ENCODE data around the gene MBLAC2. TPM values are rescaled to one million over a fixed set of nuclear protein-coding genes. Genes with fewer than 3 reads are reported as not detected.

MBLAC2 gene
- total and polyA plus RNA-seq, 2 donors (not counting 1 experiment from before 2014, with no cell fraction given) = 3.8 to 13.3 TPM

DNA sequence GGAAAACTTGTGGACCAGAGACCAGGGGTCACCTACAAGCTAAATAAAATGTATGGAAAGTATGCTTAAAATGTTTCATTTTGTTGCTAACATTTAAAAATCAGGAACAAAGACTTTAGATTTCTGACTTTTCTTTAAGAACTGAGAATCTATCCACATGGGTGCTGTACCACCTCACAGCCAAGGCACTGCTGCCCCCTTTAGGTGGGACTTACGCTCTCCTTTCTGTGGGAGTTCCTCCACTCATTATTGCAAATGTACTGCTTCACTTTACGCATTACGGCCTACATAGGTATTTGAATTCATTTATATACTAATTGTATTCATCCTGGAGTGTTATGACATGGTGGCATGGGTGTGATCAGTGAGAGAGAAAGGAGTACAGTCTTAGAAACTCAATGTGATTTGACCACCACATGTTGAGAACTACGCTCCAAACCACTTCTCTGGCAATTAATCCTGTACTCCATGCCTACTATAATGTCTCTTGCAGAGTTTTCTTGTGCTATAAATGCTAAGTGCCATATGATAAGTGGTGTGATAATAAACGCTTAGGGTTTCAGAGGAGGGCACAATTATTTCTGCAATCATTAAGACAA lies 40.4 kb downstream of the MBLAC2 start:
- Histone ChIP-seq H3K27ac (ENCODE audit: low read length in 2 of 2) (no peak overlapping the region), H3K9ac (ENCODE audit: low read length) (no peak overlapping the region), H3K4me2 (replicated peaks; ENCODE audit: low read depth, low read length, poor library complexity, severe bottlenecking) (no peak overlapping the region), H3K4me3 (ENCODE audit: control extremely low read depth in 1 of 5, extremely low read depth in 1 of 5, insufficient read depth in 1 of 5, low read depth in 2 of 5, low read length in 4 of 5) (no peak overlapping the region), H3K79me2 (ENCODE audit: control insufficient read depth, insufficient read depth, low read length) (no peaks in the 10 kb centered on the region), H4K20me1 (ENCODE audit: control insufficient read depth, insufficient read depth, low read length, poor library complexity, severe bottlenecking) (no peaks in the 10 kb centered on the region), H2AFZ (ENCODE audit: insufficient read depth, low read depth, low read length, poor library complexity, severe bottlenecking) (no peak overlapping the region), H3K4me1 (ENCODE audit: control insufficient read depth in 2 of 2, insufficient read depth in 2 of 2, low read length in 2 of 2) (no peaks in the 10 kb centered on the region), H3K36me3 (replicated peaks in 1 of 2; ENCODE audit: control extremely low read depth in 1 of 2, control insufficient read depth in 1 of 2, extremely low read depth in 1 of 2, insufficient read depth in 2 of 2, low read length in 1 of 2) (no peaks in the 10 kb centered on the region), H3K9me3 (ENCODE audit: control extremely low read depth in 1 of 3, control insufficient read depth in 2 of 3, insufficient read depth in 1 of 3, low read length in 2 of 3) (no peaks in the 10 kb centered on the region), H3K27me3 (replicated peaks in 1 of 4; ENCODE audit: control extremely low read depth in 1 of 4, control insufficient read depth in 3 of 4, insufficient read depth in 4 of 4, low read length in 3 of 4) (no peaks in the 10 kb centered on the region)
- Mint-ChIP-seq H3K4me1 (no peaks in the 10 kb centered on the region), H3K27me3 (peaks cover 4% of the 10 kb centered on the region), H3K27ac (no peak overlapping the region), H3K4me3 (no peak overlapping the region), H3K9me3 (ENCODE audit: insufficient read depth) (no peaks in the 10 kb centered on the region)
- WGBS (ENCODE audit: insufficient coverage) = no CpG with 5 or more reads among the region's 5 CpGs
- ChIA-PET POLR2A (no interaction called here), CTCF (interaction anchor here (0.7 to 1.0 kb wide), 2 partner anchors 10 to 1707 kb away, joined by 3 read pairs; no protein-coding TSS in a partner anchor)
- intact Hi-C loops (cut with micrococcal nuclease) = no loop called here
- DNase-seq (peak; percentile 34), ATAC-seq (ENCODE audit: low read depth) (peak; percentile 36)
- TF ChIP-seq, protein P1, sequence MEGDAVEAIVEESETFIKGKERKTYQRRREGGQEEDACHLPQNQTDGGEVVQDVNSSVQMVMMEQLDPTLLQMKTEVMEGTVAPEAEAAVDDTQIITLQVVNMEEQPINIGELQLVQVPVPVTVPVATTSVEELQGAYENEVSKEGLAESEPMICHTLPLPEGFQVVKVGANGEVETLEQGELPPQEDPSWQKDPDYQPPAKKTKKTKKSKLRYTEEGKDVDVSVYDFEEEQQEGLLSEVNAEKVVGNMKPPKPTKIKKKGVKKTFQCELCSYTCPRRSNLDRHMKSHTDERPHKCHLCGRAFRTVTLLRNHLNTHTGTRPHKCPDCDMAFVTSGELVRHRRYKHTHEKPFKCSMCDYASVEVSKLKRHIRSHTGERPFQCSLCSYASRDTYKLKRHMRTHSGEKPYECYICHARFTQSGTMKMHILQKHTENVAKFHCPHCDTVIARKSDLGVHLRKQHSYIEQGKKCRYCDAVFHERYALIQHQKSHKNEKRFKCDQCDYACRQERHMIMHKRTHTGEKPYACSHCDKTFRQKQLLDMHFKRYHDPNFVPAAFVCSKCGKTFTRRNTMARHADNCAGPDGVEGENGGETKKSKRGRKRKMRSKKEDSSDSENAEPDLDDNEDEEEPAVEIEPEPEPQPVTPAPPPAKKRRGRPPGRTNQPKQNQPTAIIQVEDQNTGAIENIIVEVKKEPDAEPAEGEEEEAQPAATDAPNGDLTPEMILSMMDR (IDR thresholded peaks at IDR 0.05) = peak; percentile 56
- TF ChIP-seq EZH2 (IDR thresholded peaks at IDR 0.05; ENCODE audit: borderline replicate concordance, insufficient read depth, low read depth, low read length, poor library complexity, severe bottlenecking) = no peak

DNA sequence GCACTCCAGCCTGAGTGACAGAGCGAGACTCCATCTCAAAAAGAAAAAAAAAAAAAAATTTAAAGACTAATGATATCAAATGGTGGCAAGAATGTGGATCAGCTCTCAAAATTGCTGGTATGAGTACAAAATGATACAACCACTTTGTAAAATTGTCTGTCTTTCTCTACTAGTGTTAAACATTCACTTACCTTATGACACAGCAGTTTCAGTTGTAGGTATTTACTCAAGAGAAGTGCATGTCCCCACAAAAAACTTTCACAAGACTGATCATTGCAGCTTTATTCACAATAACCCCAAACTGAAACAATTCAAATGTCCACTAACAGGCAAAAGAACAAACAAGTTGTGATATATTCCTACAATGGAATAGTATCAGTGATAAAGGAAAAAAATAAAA lies 50.3 kb downstream of the MBLAC2 start:
- WGBS (ENCODE audit: insufficient coverage) = no CpG with 5 or more reads among the region's 1 CpG
- CTCF ChIA-PET = no interaction called here
- Mint-ChIP-seq H3K27ac (no peak overlapping the region), H3K4me3 (no peak overlapping the region), H3K4me1 (no peaks in the 10 kb centered on the region), H3K9me3 (ENCODE audit: insufficient read depth) (no peaks in the 10 kb centered on the region), H3K27me3 (peaks cover 14% of the 10 kb centered on the region)
- no peak overlapping the region for H2AFZ ChIP-seq (ENCODE audit: insufficient read depth, low read depth, low read length, poor library complexity, severe bottlenecking)
- ATAC-seq (ENCODE audit: low read depth) (no peak), DNase-seq (no peak)
- no peak overlapping the region for H3K4me2 ChIP-seq (replicated peaks; ENCODE audit: low read depth, low read length, poor library complexity, severe bottlenecking)
- POLR2A ChIA-PET = no interaction called here
- H3K79me2 ChIP-seq (ENCODE audit: control insufficient read depth, insufficient read depth, low read length) = no peaks in the 10 kb centered on the region
- no peaks in the 10 kb centered on the region for H3K4me1 ChIP-seq (ENCODE audit: control insufficient read depth in 2 of 2, insufficient read depth in 2 of 2, low read length in 2 of 2)
- H3K27ac ChIP-seq (ENCODE audit: low read length in 2 of 2) = no peak overlapping the region
- H3K9me3 ChIP-seq (ENCODE audit: control extremely low read depth in 1 of 3, control insufficient read depth in 2 of 3, insufficient read depth in 1 of 3, low read length in 2 of 3) = no peaks in the 10 kb centered on the region
- intact Hi-C loops (cut with micrococcal nuclease) = no loop called here
- H3K27me3 ChIP-seq (replicated peaks in 1 of 4; ENCODE audit: control extremely low read depth in 1 of 4, control insufficient read depth in 3 of 4, insufficient read depth in 4 of 4, low read length in 3 of 4) = peaks cover 0 to 3% (median 0%) of the 10 kb centered on the region in 4 experiments
- H4K20me1 ChIP-seq (ENCODE audit: control insufficient read depth, insufficient read depth, low read length, poor library complexity, severe bottlenecking) = no peaks in the 10 kb centered on the region
- H3K9ac ChIP-seq (ENCODE audit: low read length) = no peak overlapping the region
- no peaks in the 10 kb centered on the region for H3K36me3 ChIP-seq (replicated peaks in 1 of 2; ENCODE audit: control extremely low read depth in 1 of 2, control insufficient read depth in 1 of 2, extremely low read depth in 1 of 2, insufficient read depth in 2 of 2, low read length in 1 of 2)
- no peak for TF ChIP-seq EZH2 (IDR thresholded peaks at IDR 0.05; ENCODE audit: borderline replicate concordance, insufficient read depth, low read depth, low read length, poor library complexity, severe bottlenecking)
- TF ChIP-seq, protein P1 (IDR thresholded peaks at IDR 0.05) = no peak
- H3K4me3 ChIP-seq (ENCODE audit: control extremely low read depth in 1 of 5, extremely low read depth in 1 of 5, insufficient read depth in 1 of 5, low read depth in 2 of 5, low read length in 4 of 5) = no peak overlapping the region

Measured in B cell (primary cell).